ENCODE data around the gene B3GNT3. TPM values are rescaled to one million over a fixed set of nuclear protein-coding genes. Genes with fewer than 3 reads are reported as not detected.

Gene B3GNT3
- total and polyA plus RNA-seq, 2 of the 4 experiments (the other 2 are of a cell fraction) = not detected

GRCh38 chr19:17764348-17764747 lies 30.6 kb upstream of the B3GNT3 start:
- H4K20me1 ChIP-seq (ENCODE audit: insufficient read depth, low read length) = no peaks in the 10 kb centered on the region
- intact Hi-C loops (cut with micrococcal nuclease) (loop anchor here (10.0 kb wide), 2 partner anchors 270 to 310 kb away; no protein-coding TSS in a partner anchor), in situ Hi-C loops (cut with MboI; ENCODE audit: low sequenced_read_pairs) (no loop called here), dilution Hi-C loops (cut with HindIII; ENCODE audit: low sequenced_read_pairs, unreplicated experiment) (no loop called here)
- H2AK9ac ChIP-seq (replicated peaks; ENCODE audit: low read depth, low read length, poor library complexity) = no peak overlapping the region
- H2BK5ac ChIP-seq (ENCODE audit: low read depth, low read length, poor library complexity, severe bottlenecking) = no peak overlapping the region
- CTCF ChIA-PET = interaction anchor here (0.5 kb wide), 1 partner anchor 246 kb away, joined by 3 read pairs; no protein-coding TSS in a partner anchor
- H3K79me1 ChIP-seq (ENCODE audit: low read depth in 1 of 2, low read length in 2 of 2) = no peaks in the 10 kb centered on the region
- H2BK20ac ChIP-seq (ENCODE audit: low read depth, low read length) = no peak overlapping the region
- H2AFZ ChIP-seq (replicated peaks; ENCODE audit: low read length, poor library complexity) = no peak overlapping the region
- H3K4me1 ChIP-seq (ENCODE audit: control insufficient read depth, insufficient read depth, low read length) = no peaks in the 10 kb centered on the region
- WGBS, 2 experiments (ENCODE audit: extremely low coverage in 2 of 2, insufficient read length in 1 of 2) = no CpG with 5 or more reads among the region's 7 CpGs
- H2BK15ac ChIP-seq (ENCODE audit: low read depth, low read length) = no peak overlapping the region
- BruUV-seq (replicated peaks) = no TSS peak
- H4K91ac ChIP-seq (ENCODE audit: insufficient read depth, low read depth, low read length) = no peak overlapping the region
- no peaks in the 10 kb centered on the region for H3K27me3 ChIP-seq (ENCODE audit: control insufficient read depth, insufficient read depth, low read length)
- no peaks in the 10 kb centered on the region for H3K9me1 ChIP-seq (ENCODE audit: insufficient read depth, low read length)
- H4K5ac ChIP-seq (ENCODE audit: low read depth, low read length) = no peak overlapping the region
- H3K18ac ChIP-seq (ENCODE audit: low read depth, low read length) = no peak overlapping the region
- POLR2A ChIA-PET (ENCODE audit: unreplicated experiment) = no interaction called here
- no peak overlapping the region for H3K4me2 ChIP-seq (ENCODE audit: low read depth, low read length)
- no peak overlapping the region for H2BK120ac ChIP-seq (ENCODE audit: low read depth, low read length)
- H3K56ac ChIP-seq (ENCODE audit: extremely low read depth, insufficient read depth, low read length) = no peak overlapping the region
- no peak overlapping the region for H3K14ac ChIP-seq (replicated peaks; ENCODE audit: low read depth, low read length)
- H3K23ac ChIP-seq (ENCODE audit: low read depth, low read length) = no peak overlapping the region
- H3K9ac ChIP-seq (ENCODE audit: low read depth, low read length) = no peak overlapping the region
- no peaks in the 10 kb centered on the region for H3K36me3 ChIP-seq (ENCODE audit: control insufficient read depth, insufficient read depth, low read length)
- H3K4me3 ChIP-seq (ENCODE audit: insufficient read depth, low read depth, low read length) = no peak overlapping the region
- no peaks in the 10 kb centered on the region for H3K9me3 ChIP-seq (ENCODE audit: control insufficient read depth, insufficient read depth, low read length)
- H3K27ac ChIP-seq (ENCODE audit: insufficient read depth, low read length) = no peak overlapping the region
- no peak for DNase-seq
- TF ChIP-seq RCOR1 (IDR thresholded peaks at IDR 0.05; ENCODE audit: insufficient replicate concordance, low read length) = no peak
- no peak for TF ChIP-seq RAD21 (IDR thresholded peaks at IDR 0.05; ENCODE audit: low read length)
- TF ChIP-seq CHD1 (IDR thresholded peaks at IDR 0.05; ENCODE audit: low read depth, low read length) = no peak
- TF ChIP-seq ELK1 (IDR thresholded peaks at IDR 0.05; ENCODE audit: borderline replicate concordance, low read depth, low read length) = no peak
- no peak for TF ChIP-seq USF2 (IDR thresholded peaks at IDR 0.05; ENCODE audit: low read depth, low read length)
- TF ChIP-seq RFX5 (IDR thresholded peaks at IDR 0.05; ENCODE audit: low read depth, low read length) = no peak
- TF ChIP-seq MXI1 (IDR thresholded peaks at IDR 0.05; ENCODE audit: borderline replicate concordance, low read depth, low read length) = no peak
- TF ChIP-seq FOS (IDR thresholded peaks at IDR 0.05; ENCODE audit: low read depth, low read length) = no peak
- TF ChIP-seq NFE2L2 (IDR thresholded peaks at IDR 0.05; ENCODE audit: low read depth, low read length) = no peak
- TF ChIP-seq BHLHE40 (IDR thresholded peaks at IDR 0.05; ENCODE audit: low read depth, low read length) = no peak
- TF ChIP-seq POLR2A (IDR thresholded peaks at IDR 0.05; ENCODE audit: low read depth, low read length) = no peak
- TF ChIP-seq MAFK (IDR thresholded peaks at IDR 0.05; ENCODE audit: low read depth, low read length) = no peak
- no peak for TF ChIP-seq SMC3 (IDR thresholded peaks at IDR 0.05; ENCODE audit: low read depth, low read length)
- TF ChIP-seq MAZ (IDR thresholded peaks at IDR 0.05; ENCODE audit: borderline replicate concordance, low read depth, low read length) = no peak
- TF ChIP-seq CEBPB (IDR thresholded peaks at IDR 0.05; ENCODE audit: low read depth, low read length) = no peak
- no peak for TF ChIP-seq CTCF (conservative IDR thresholded peaks at IDR 0.05; ENCODE audit: low read depth, low read length)
- H3K4ac ChIP-seq (ENCODE audit: low read depth, low read length) = no peak overlapping the region
- no peak overlapping the region for H2AK5ac ChIP-seq (ENCODE audit: low read depth, low read length)
- no peak overlapping the region for H4K8ac ChIP-seq (ENCODE audit: low read depth in 2 of 2, low read length in 2 of 2)
- no peak for ATAC-seq (ENCODE audit: low read depth)
